RWPE1 (cell line): ENCODE measurements around the gene ANKRD34B.

Source experiments
- CTCF ChIA-PET: fragments of 350-600 bp; sonication (Branson Sonifier 250); formaldehyde crosslinking; extraction: SDS; loops from one replicate; lab custom pipeline; 2021; lab: Yijun Ruan, JAX
- POLR2A ChIA-PET: fragments of 400-600 bp; formaldehyde crosslinking; extraction: SDS; loops from one replicate; lab custom pipeline; 2020; ENCODE audit warnings: antibody characterized with exemption; ENCODE audit not compliant: low non-redundant PET; lab: Yijun Ruan, JAX
- DNase-seq: peaks from one replicate; pipeline ENCODE4 v3.0.0; 2012; ENCODE audit warnings: low spot score
- H3K27ac ChIP-seq: fragments of 450-650 bp; 2 replicates; pipeline ENCODE4 v1.5.1; 2017
- TF ChIP-seq, protein P1 (sequence below): fragments of 450-650 bp; conservative IDR thresholded peaks from 2 replicates; pipeline ENCODE4 v1.5.1; 2017; ENCODE audit warnings: low read depth, mild to moderate bottlenecking

Gene ANKRD34B

GRCh38 chr5:80607832-80608231, 37.8 kb upstream of the ANKRD34B start:
- ChIA-PET POLR2A (no interaction called here), CTCF (no interaction called here)
- TF ChIP-seq, protein P1, sequence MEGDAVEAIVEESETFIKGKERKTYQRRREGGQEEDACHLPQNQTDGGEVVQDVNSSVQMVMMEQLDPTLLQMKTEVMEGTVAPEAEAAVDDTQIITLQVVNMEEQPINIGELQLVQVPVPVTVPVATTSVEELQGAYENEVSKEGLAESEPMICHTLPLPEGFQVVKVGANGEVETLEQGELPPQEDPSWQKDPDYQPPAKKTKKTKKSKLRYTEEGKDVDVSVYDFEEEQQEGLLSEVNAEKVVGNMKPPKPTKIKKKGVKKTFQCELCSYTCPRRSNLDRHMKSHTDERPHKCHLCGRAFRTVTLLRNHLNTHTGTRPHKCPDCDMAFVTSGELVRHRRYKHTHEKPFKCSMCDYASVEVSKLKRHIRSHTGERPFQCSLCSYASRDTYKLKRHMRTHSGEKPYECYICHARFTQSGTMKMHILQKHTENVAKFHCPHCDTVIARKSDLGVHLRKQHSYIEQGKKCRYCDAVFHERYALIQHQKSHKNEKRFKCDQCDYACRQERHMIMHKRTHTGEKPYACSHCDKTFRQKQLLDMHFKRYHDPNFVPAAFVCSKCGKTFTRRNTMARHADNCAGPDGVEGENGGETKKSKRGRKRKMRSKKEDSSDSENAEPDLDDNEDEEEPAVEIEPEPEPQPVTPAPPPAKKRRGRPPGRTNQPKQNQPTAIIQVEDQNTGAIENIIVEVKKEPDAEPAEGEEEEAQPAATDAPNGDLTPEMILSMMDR = no peak

DNA sequence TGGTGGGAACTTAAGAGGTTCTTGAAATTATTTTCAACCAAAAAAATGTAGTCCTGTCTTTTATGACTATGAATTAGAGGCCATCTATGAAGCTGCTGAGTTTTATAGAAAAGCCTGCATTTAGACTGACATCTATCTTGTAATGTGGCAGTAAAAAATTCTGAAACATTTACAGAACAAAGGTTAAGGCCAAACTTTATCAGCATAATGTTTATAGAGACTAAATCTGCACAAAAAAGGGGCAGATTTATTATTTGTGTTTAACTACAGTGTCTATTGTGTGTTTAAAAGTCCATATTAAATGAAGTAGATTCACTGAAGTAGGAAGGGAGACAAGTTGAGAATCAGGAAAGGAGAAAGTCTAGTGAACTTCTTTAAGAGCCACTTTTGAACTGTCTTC, 37.3 kb upstream of the ANKRD34B start:
- DNase-seq = no peak
- no peak overlapping the region for H3K27ac ChIP-seq
- TF ChIP-seq, protein P1 = no peak
- ChIA-PET CTCF (no interaction called here), POLR2A (no interaction called here)

More at GRCh38 chr5:80607832-80608231, 37.8 kb upstream of the ANKRD34B start:
- H3K27ac ChIP-seq = no peak overlapping the region
- no peak for DNase-seq

- DNase-seq = no peak
- CTCF ChIA-PET = interaction anchor here (0.6 kb wide), 1 partner anchor 326 kb away, joined by 3 read pairs; no protein-coding TSS in a partner anchor
- H3K27ac ChIP-seq = no peak overlapping the region
- POLR2A ChIA-PET = no interaction called here
- TF ChIP-seq, protein P1 = no peak
Observed at GRCh38 chr5:80600943-80601693, 31.0 kb upstream of the ANKRD34B start.

- ChIA-PET POLR2A (no interaction called here), CTCF (no interaction called here)
- TF ChIP-seq, protein P1 = no peak
- DNase-seq = no peak
- H3K27ac ChIP-seq = no peak overlapping the region
Observed at GRCh38 chr5:80597500-80597899, 27.4 kb upstream of the ANKRD34B start.

DNA sequence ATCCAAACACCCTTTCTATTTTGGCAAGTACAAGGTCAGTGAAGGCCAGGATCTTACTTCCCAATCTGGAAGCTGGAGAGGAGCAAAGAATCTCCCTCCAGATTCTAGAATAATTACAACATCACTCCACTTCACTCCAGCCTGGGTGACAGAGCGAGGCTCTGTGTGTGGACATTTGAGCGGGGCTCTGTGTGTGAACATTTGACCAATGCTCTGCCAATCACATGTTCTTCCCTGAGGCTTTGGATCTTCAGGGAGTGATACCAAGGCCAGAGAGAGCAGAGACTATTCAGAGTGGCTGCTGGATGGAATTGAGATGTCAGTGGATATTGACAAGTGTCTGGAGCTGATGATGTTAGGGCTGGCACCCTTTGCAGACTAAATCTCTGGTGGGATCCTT, 24.7 kb upstream of the ANKRD34B start:
- no peak overlapping the region for H3K27ac ChIP-seq
- TF ChIP-seq, protein P1 = no peak
- CTCF ChIA-PET = interaction anchor here (0.6 kb wide), 1 partner anchor 100 kb away, joined by 4 read pairs; no protein-coding TSS in a partner anchor
- POLR2A ChIA-PET = no interaction called here
- no peak for DNase-seq

- CTCF ChIA-PET = interaction anchor here (0.6 kb wide), 1 partner anchor 477 kb away, joined by 3 read pairs; no protein-coding TSS in a partner anchor
- POLR2A ChIA-PET = no interaction called here
- H3K27ac ChIP-seq = no peak overlapping the region
- DNase-seq = no peak
- TF ChIP-seq, protein P1 = no peak
Observed at GRCh38 chr5:80592761-80593160, 22.7 kb upstream of the ANKRD34B start.
